ENCODE data around the gene PIK3AP1. TPM values are rescaled to one million over a fixed set of nuclear protein-coding genes. Genes with fewer than 3 reads are reported as not detected.
A peak's percentile ranks its signal among the peaks of the same experiment; 100 is the strongest.

Gene PIK3AP1
- total and polyA plus RNA-seq, 2 of the 13 experiments (the other 11 are each of a cell fraction or from before 2014, with no cell fraction given): 3.6 to 13.8 TPM

- TF ChIP-seq, protein P1, sequence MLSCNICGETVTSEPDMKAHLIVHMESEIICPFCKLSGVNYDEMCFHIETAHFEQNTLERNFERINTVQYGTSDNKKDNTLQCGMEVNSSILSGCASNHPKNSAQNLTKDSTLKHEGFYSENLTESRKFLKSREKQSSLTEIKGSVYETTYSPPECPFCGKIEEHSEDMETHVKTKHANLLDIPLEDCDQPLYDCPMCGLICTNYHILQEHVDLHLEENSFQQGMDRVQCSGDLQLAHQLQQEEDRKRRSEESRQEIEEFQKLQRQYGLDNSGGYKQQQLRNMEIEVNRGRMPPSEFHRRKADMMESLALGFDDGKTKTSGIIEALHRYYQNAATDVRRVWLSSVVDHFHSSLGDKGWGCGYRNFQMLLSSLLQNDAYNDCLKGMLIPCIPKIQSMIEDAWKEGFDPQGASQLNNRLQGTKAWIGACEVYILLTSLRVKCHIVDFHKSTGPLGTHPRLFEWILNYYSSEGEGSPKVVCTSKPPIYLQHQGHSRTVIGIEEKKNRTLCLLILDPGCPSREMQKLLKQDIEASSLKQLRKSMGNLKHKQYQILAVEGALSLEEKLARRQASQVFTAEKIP (CRISPR knock-in tag; IDR thresholded peaks at IDR 0.05; ENCODE audit: borderline replicate concordance): no peak
- TF ChIP-seq CSRNP2 (CRISPR knock-in tag; conservative IDR thresholded peaks at IDR 0.05; ENCODE audit: low read depth): no peak
- TF ChIP-seq ZNF619 (CRISPR knock-in tag; IDR thresholded peaks at IDR 0.05): no peak
- 0 out of 2 replicates have a peak, but pooled peaks have one; percentile 35 for TF ChIP-seq REPIN1 (CRISPR knock-in tag; IDR thresholded peaks at IDR 0.05; ENCODE audit: borderline replicate concordance, low read depth)
- TF ChIP-seq ZNF292 (CRISPR knock-in tag; IDR thresholded peaks at IDR 0.05; ENCODE audit: borderline replicate concordance, low read depth): no peak
- TF ChIP-seq ZNF543 (CRISPR knock-in tag; IDR thresholded peaks at IDR 0.05): no peak
- TF ChIP-seq DMTF1 (CRISPR knock-in tag; IDR thresholded peaks at IDR 0.05): no peak
- peak; percentile 12; the same call in 1 of the 2 replicates for TF ChIP-seq SALL1 (CRISPR knock-in tag; IDR thresholded peaks at IDR 0.05)
- TF ChIP-seq ZNF616 (CRISPR knock-in tag; IDR thresholded peaks at IDR 0.05; ENCODE audit: low read depth): no peak
- no peak for TF ChIP-seq AHDC1 (CRISPR knock-in tag; IDR thresholded peaks at IDR 0.05; ENCODE audit: borderline replicate concordance)
- TF ChIP-seq RFXAP (CRISPR knock-in tag; IDR thresholded peaks at IDR 0.05; ENCODE audit: borderline replicate concordance): no peak
- no peak for TF ChIP-seq GABPB1 (CRISPR knock-in tag; IDR thresholded peaks at IDR 0.05)
- TF ChIP-seq, protein P2, sequence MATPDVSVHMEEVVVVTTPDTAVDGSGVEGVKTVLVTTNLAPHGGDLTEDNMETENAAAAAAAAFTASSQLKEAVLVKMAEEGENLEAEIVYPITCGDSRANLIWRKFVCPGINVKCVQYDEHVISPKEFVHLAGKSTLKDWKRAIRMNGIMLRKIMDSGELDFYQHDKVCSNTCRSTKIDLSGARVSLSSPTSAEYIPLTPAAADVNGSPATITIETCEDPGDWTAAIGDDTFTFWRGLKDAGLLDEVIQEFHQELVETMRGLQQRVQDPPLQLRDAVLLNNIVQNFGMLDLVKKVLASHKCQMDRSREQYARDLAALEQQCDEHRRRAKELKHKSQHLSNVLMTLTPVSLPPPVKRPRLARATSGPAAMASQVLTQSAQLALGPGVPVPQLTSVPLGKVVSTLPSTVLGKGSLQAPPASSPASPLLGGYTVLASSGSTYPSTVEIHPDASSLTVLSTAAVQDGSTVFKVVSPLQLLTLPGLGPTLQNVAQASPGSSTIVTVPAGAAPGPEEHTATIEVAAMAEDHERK (CRISPR knock-in tag; IDR thresholded peaks at IDR 0.05; ENCODE audit: low read depth): no peak
Observed at GRCh38 chr10:96765406-96766240, 45.3 kb upstream of the PIK3AP1 start (continued).
